Duodenal mucosa (tissue), 2 donors: Measurements from ENCODE around the gene POC1A.
"Not testable (repeated sequence)": the region's sequence is repeated elsewhere in the genome, so short reads cannot be mapped to it uniquely, and the experiment has no call there.

ENCODE experiments used
- H3K27ac ChIP-seq: one replicate; pipeline ENCODE4 v1.7.0; 2013; ENCODE audit warnings: low read depth, low read length
- H3K27me3 ChIP-seq, 2 donors: one replicate each; pipeline ENCODE4 v1.7.0; 2013; ENCODE audit warnings: low read length in 2 of 2, control low read depth in 1 of 2; ENCODE audit not compliant: insufficient read depth in 2 of 2, control insufficient read depth in 1 of 2
- H3K36me3 ChIP-seq, 2 donors: one replicate each; pipeline ENCODE4 v1.7.0; 2013; ENCODE audit warnings: low read length in 2 of 2, control low read depth in 1 of 2; ENCODE audit not compliant: insufficient read depth in 2 of 2, control insufficient read depth in 1 of 2
- H3K4me1 ChIP-seq, 2 donors: one replicate each; pipeline ENCODE4 v1.7.0; 2013; ENCODE audit warnings: low read length in 2 of 2, control low read depth in 1 of 2; ENCODE audit not compliant: insufficient read depth in 2 of 2, control insufficient read depth in 1 of 2
- H3K4me3 ChIP-seq, 2 donors: one replicate each; pipeline ENCODE4 v1.7.0; 2013; ENCODE audit warnings: low read length in 2 of 2, low read depth in 1 of 2
- H3K9ac ChIP-seq, 2 donors: one replicate each; pipeline ENCODE4 v1.7.0; 2013; ENCODE audit warnings: low read length in 2 of 2, low read depth in 1 of 2
- H3K9me3 ChIP-seq, 2 donors: one replicate each; pipeline ENCODE4 v1.7.0; 2013; ENCODE audit warnings: low read length in 2 of 2, control low read depth in 1 of 2; ENCODE audit not compliant: control insufficient read depth in 1 of 2

Gene POC1A

DNA sequence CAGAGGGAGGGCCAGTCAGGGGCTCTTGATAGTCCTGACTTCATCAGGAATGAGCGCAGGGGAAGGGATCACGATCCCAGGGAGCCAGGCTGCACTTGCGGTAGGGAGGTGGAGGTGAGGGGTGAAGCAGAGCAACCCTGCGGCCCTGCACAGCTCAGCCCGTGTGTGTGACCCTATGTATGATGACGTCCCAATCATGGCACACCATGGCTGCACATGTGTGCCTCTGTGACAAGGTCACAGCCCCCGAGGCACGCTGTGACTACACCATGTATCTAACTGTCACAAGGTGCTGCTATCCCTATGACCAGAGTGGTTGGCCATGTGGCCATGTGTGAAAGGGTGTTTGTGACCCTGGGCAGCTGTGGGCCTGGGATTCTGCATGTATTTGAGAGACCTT, 30.5 kb upstream of the POC1A start:
- no peak overlapping the region for H3K27ac ChIP-seq
- H3K27me3 ChIP-seq: no peaks in the 10 kb centered on the region
- no peak overlapping the region for H3K9ac ChIP-seq
- no peaks in the 10 kb centered on the region for H3K36me3 ChIP-seq
- no peak overlapping the region for H3K4me3 ChIP-seq
- no peaks in the 10 kb centered on the region for H3K9me3 ChIP-seq
- H3K4me1 ChIP-seq: peaks cover 9 to 13% of the 10 kb centered on the region in 2 donors

DNA sequence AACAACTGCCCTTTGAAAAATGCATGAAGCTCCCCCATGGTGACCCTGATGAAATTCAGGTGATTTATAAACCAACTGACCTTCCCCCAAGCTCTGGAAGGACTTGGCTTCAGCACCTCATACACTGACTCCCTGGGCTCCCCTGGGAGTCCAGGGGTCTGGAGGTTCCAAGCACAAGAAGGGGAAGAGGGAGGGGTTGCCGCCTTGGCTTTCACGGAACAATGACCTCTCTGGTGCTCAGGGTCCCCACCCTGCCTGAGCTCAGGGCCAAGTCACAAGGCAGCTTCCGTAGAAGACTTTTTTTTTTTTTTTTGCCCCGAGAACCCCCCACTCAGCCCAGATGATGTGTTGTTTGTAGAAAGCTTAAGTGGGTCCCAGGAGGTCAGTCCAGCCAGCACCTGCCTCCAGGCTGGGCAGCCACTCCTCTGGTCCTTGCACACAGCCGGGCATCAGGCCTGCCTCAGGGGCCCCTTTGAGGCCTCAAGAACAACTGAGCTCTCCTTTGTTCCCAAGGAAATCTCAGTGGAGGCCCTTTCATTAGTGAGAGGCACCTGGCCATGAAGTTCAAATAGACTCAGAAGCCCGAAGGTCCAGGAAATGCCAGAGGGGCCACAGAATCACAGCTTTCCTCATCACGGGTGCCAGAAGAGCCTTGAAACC, 29.7 kb upstream of the POC1A start:
- Histone ChIP-seq H3K9me3 (no peaks in the 10 kb centered on the region), H3K4me1 (peaks cover 6 to 11% of the 10 kb centered on the region in 2 donors), H3K27me3 (no peaks in the 10 kb centered on the region), H3K36me3 (no peaks in the 10 kb centered on the region), H3K4me3 (no peak overlapping the region), H3K27ac (no peak overlapping the region), H3K9ac (no peak overlapping the region)

DNA sequence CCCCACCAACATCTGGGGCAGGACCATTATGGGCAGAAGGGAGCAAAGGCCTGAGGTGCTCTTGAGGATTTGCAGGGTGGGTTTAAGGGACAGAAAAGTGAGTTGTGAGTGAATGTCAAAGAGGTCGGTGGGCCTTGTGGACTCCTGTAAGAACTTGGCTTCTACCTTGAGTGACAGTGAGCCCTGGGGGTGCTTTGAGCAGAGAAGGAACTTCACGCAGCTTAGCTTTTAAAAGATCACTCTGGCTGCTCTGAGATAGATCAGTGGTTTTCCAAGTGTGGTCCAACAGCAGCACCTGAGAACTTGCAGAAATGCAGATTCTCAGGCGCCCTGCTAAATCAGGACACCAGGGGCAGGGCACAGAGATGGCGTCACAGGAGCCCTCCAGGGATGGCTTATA, 28.5 kb upstream of the POC1A start:
- no peak overlapping the region for H3K27ac ChIP-seq
- H3K36me3 ChIP-seq: no peaks in the 10 kb centered on the region
- no peaks in the 10 kb centered on the region for H3K9me3 ChIP-seq
- no peak overlapping the region for H3K4me3 ChIP-seq
- H3K4me1 ChIP-seq: peaks cover 5 to 6% of the 10 kb centered on the region in 2 donors
- no peak overlapping the region for H3K9ac ChIP-seq
- no peaks in the 10 kb centered on the region for H3K27me3 ChIP-seq

DNA sequence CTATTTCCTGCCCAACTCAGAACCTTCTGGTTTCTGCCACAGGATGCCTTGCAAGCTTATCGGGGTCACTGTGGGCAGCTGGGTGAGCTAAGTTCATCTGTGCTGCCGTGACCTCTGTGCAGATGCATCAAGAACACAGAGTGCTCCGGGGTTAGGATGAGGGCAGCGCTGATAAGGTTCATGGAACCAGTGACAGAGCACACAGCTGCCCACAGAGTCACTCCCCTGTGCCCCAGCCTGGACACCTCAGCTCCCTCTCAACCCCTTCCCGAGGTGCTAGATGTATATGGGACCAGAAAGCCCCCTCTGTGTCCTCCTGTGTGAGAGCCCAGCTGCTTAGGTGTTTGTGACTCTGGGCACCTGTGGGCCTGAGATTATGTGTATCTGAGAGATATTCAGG, 28.0 kb upstream of the POC1A start:
- peaks cover 5 to 6% of the 10 kb centered on the region in 2 donors for H3K4me1 ChIP-seq
- H3K27ac ChIP-seq: no peak overlapping the region
- H3K36me3 ChIP-seq: no peaks in the 10 kb centered on the region
- H3K27me3 ChIP-seq: no peaks in the 10 kb centered on the region
- no peak overlapping the region for H3K4me3 ChIP-seq
- H3K9me3 ChIP-seq: no peaks in the 10 kb centered on the region
- H3K9ac ChIP-seq: no peak overlapping the region

DNA sequence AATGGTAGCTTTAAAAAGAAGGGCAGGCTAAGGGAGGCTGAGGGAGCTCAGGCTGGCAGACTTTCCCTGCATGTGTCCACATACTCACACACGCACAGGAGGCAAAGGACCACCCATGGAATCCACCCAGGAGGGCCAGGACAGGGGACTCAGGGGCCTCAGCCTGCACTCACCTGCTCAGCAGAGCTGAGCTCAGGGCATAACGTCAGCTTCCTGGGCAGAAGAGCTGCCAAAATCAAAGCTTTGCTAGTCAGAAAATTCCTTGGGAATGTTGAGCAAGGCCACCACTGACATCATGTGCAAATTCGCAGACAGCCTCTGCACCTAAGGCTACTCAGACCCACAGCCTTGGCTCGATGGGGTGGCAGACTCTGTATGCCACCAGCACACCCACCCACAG, 27.3 kb upstream of the POC1A start:
- Histone ChIP-seq H3K27ac (no peak overlapping the region), H3K9ac (no peak overlapping the region)

DNA sequence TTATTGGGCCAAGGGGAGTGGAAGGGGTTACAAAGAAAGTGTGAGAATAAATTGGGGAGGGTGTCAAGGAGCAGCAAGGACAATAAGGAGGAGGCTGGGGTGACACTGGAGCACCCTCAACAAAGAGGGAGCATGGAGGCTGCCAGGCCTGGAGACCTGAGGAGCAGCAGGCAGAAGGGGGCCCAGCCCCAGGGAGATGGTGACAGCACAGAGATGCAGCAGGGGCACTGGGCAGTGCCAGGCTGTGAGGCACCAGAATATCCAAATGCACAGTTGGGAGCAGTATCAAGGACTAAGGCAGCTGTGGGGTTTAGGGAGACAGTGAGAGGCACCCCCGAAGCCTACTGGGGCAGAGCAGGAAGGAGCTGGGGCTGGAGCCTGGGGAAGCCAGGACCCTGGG, 24.3 kb upstream of the POC1A start:
- Histone ChIP-seq H3K27me3 (no peaks in the 10 kb centered on the region), H3K4me3 (no peak overlapping the region), H3K9me3 (no peaks in the 10 kb centered on the region), H3K36me3 (no peaks in the 10 kb centered on the region), H3K9ac (no peak overlapping the region), H3K27ac (no peak overlapping the region), H3K4me1 (peaks cover 5 to 6% of the 10 kb centered on the region in 2 donors)

More for the DNA sequence above, 27.3 kb upstream of the POC1A start:
- Histone ChIP-seq H3K4me1 (peaks cover 5 to 6% of the 10 kb centered on the region in 2 donors), H3K27me3 (no peaks in the 10 kb centered on the region), H3K36me3 (no peaks in the 10 kb centered on the region), H3K9me3 (no peaks in the 10 kb centered on the region), H3K4me3 (no peak overlapping the region)

DNA sequence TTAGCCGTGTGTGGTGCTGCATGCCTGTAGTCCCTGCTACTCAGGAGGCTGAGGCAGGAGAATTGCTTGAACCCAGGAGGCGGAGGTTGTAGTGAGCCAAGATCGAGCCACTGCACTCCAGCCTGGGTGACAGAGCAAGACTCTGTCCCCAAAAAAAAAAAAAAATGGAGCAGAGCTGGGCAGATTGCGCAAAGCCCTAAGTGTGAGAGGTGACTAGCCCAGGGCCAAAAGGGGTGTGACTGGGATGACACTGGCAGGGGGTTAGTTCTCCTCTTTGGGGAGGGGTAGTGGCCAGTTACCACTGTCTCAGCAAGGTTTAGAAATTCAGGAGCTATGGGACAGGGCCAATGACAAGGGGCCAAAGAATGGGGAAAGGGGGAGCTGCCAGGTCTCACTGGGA, 23.9 kb upstream of the POC1A start:
- H3K27ac ChIP-seq, H3K9ac ChIP-seq, H3K36me3 ChIP-seq: not testable (repeated sequence)

DNA sequence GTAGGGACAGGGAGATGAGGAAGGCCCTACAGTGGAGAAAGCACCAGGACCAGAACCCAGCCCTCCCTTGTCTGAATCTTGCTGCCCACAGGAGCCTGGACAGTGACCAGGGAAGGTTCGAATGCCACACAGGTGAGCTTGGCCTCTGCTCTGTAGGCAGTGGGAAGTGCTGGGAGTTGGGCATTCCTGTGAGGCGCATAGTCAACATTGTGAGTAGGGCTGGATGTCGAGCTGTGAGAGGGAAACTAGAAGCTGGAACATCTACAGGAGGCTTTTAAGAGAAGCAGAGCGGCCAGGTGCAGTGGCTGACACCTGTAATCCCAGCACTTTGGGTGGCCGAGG, 23.4 kb upstream of the POC1A start:
- Histone ChIP-seq H3K4me1 (peaks cover 5 to 6% of the 10 kb centered on the region in 2 donors), H3K27ac (no peak overlapping the region), H3K36me3 (no peaks in the 10 kb centered on the region), H3K9me3 (no peaks in the 10 kb centered on the region), H3K9ac (no peak overlapping the region), H3K4me3 (no peak overlapping the region), H3K27me3 (no peaks in the 10 kb centered on the region)

More for the DNA sequence above, 23.9 kb upstream of the POC1A start:
- H3K4me1 ChIP-seq, H3K9me3 ChIP-seq, H3K4me3 ChIP-seq, H3K27me3 ChIP-seq: not testable (repeated sequence)

DNA sequence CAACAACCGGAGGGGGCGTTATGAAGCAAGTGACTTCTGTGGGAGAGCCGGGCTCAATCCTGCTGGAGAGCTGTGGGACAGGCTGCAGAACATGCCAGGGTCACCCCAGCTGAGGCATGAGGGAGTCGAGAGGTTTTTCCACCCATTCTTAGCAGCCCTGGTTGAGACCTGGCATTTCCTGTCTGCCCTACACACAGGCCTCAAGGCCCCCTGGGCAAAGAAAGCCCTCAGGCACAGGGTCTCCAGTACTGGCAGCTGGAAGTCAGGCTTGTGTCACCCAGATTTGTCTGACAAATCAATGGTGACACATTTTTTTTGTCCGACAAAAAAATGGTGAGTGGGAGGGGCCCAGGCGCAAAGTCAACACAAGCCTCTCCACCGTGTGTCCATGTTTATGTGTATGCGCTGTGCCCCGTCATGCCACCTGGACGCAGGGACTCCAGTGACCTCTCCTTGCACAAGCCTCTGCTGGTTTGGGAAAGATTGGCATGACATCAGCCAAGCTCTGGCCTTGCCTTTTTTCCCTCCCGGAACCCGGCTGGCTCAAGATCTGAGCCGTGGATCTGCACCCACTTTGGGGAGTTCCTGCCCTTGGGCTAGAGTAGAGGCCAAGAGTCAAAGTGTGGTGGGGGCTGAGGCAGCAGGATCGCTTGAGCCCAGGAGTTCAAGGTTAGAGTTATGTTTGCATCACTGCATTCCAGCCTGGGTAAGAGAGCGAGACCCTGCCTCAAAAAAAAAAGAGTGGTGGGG, 22.9 kb upstream of the POC1A start:
- no peak overlapping the region for H3K27ac ChIP-seq
- H3K4me3 ChIP-seq: no peak overlapping the region
- no peaks in the 10 kb centered on the region for H3K9me3 ChIP-seq
- no peaks in the 10 kb centered on the region for H3K36me3 ChIP-seq
- H3K27me3 ChIP-seq: no peaks in the 10 kb centered on the region
- peaks cover 6 to 7% of the 10 kb centered on the region in 2 donors for H3K4me1 ChIP-seq
- H3K9ac ChIP-seq: no peak overlapping the region

DNA sequence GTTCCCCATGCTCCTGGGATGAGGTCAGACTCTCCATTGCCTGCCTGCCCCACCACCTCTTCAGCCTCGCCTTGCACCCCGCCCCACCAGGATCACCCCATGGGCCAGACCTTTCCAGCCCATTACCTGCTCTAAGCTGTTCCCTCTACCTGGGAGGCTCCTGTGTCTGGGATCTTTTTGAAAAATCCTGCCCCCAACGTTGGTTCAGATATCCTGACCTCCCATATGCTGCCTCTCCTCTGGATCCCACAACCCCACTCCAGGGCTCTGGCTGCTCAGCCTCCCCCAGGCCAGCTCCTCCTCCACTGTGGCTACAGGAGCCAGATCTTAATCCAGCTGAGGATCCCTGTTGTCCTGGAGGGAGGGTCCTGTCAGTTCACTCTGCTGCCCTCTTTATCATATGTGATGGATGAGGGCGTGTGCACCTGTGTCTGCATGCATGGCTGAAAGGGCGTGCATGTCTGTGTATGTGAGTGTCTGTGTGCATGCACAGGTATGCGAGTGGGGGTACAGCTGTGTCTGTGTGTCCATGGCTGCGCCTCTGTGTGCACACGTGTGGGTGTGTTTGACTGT, 22.0 kb upstream of the POC1A start:
- H3K9ac ChIP-seq: no peak overlapping the region
- no peaks in the 10 kb centered on the region for H3K27me3 ChIP-seq
- H3K27ac ChIP-seq: no peak overlapping the region
- H3K4me1 ChIP-seq: peaks cover 7 to 10% of the 10 kb centered on the region in 2 donors
- H3K36me3 ChIP-seq: no peaks in the 10 kb centered on the region
- no peak overlapping the region for H3K4me3 ChIP-seq
- H3K9me3 ChIP-seq: no peaks in the 10 kb centered on the region
